K562 (cell line): ENCODE data around the gene FGF1.

Source experiments
- CREB1 ChIP-seq, 2 experiments: sonication (generic) in 1 of 2; formaldehyde crosslinking in 1 of 2; IDR thresholded peaks; 2 replicates each; pipeline versions ENCODE4 v1.6.1 to v1.8.0; 2012 to 2022; ENCODE audit warnings: inconsistent platforms in 1 of 2, mild to moderate bottlenecking in 1 of 2, missing genetic modification reagents in 1 of 2, moderate library complexity in 1 of 2
- FOXK1 ChIP-seq: sonication (generic); formaldehyde crosslinking; IDR thresholded peaks from 2 replicates; pipeline ENCODE4 v1.8.0; 2022; ENCODE audit warnings: missing genetic modification reagents, mild to moderate bottlenecking, borderline replicate concordance
- GTF2F1 ChIP-seq: IDR thresholded peaks from 2 replicates; pipeline ENCODE4 v1.6.1; 2011; ENCODE audit warnings: low read depth, low read length, improper control_type of control experiment
- JUND ChIP-seq, 2 experiments: IDR thresholded peaks; 2 replicates in 1 of 2; 3 replicates in 1 of 2; pipeline ENCODE4 v1.6.1; 2011; ENCODE audit warnings: borderline replicate concordance in 2 of 2, low read depth in 2 of 2, low read length in 2 of 2, improper control_type of control experiment in 1 of 2, missing biosample characterization in 1 of 2, missing genetic modification characterization in 1 of 2, missing genetic modification reagents in 1 of 2
- KDM1A ChIP-seq, 2 experiments: fragments of 450-650 bp; IDR thresholded peaks; 2 replicates each; pipeline ENCODE4 v1.6.1; 2016; ENCODE audit warnings: mild to moderate bottlenecking in 2 of 2
- POLR2AphosphoS2 ChIP-seq: IDR thresholded peaks from 2 replicates; pipeline ENCODE4 v1.6.1; 2012; ENCODE audit warnings: low read length, improper control_type of control experiment
- ZC3H11A ChIP-seq: IDR thresholded peaks from 2 replicates; pipeline ENCODE4 v1.6.1; 2012; ENCODE audit warnings: low read depth, low read length, improper control_type of control experiment
- ZNF253 ChIP-seq: fragments of 250-450 bp; sonication (Bioruptor Pico); conservative IDR thresholded peaks from 2 replicates; pipeline ENCODE4 v1.6.1; 2021; ENCODE audit warnings: mild to moderate bottlenecking
- ZNF282 ChIP-seq: sonication (generic); formaldehyde crosslinking; IDR thresholded peaks from 2 replicates; pipeline ENCODE4 v1.8.1; 2023; ENCODE audit warnings: missing genetic modification reagents
- TF ChIP-seq, protein P1 (sequence below), 2 experiments: fragments of 450-650 bp; formaldehyde crosslinking in 1 of 2; IDR thresholded peaks; 2 replicates each; pipeline versions ENCODE4 v1.4.0 to v1.6.1; 2014 to 2020; ENCODE audit warnings: mild to moderate bottlenecking in 2 of 2, borderline replicate concordance in 1 of 2, low read depth in 1 of 2
- TF ChIP-seq, protein P2 (sequence below), 2 experiments: fragments of 450-650 bp in 1 of 2; sonication (generic) in 1 of 2; formaldehyde crosslinking; conservative IDR thresholded peaks; 2 replicates each; pipeline versions ENCODE4 v1.4.0 to v1.8.1; 2020 to 2022; ENCODE audit warnings: mild to moderate bottlenecking in 1 of 2, missing genetic modification reagents in 1 of 2
- TF ChIP-seq, protein P3 (sequence below): fragments of 450-650 bp; formaldehyde crosslinking; IDR thresholded peaks from 2 replicates; pipeline ENCODE4 v1.4.0; 2022; ENCODE audit warnings: missing genetic modification characterization

DNA sequence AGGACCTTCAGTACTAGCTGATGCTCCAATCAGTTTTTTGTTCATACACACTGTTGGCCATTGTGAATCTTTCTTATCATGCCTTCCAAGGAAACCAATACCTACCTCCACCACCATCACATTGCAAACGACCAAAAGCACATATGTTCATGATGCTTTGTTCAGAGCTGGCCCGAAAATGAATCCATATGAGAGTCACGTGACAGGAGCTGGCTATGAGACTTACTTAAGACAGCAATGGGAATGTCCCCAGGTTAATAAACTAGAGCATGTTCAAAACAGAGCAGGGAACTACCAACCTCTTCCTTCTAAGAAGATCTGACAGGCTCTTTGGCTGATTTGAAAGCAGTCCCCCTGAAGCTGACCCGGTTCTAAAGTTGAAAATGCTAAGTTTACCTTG is 93.5 kb downstream of the FGF1 start:
- no peak for TF ChIP-seq JUND (IDR thresholded peaks at IDR 0.05; ENCODE audit: borderline replicate concordance, low read depth, low read length)
- TF ChIP-seq JUND (tag; IDR thresholded peaks at IDR 0.05; ENCODE audit: borderline replicate concordance, low read depth, low read length), result no peak
- TF ChIP-seq ZC3H11A, result no peak
- TF ChIP-seq, protein P1, sequence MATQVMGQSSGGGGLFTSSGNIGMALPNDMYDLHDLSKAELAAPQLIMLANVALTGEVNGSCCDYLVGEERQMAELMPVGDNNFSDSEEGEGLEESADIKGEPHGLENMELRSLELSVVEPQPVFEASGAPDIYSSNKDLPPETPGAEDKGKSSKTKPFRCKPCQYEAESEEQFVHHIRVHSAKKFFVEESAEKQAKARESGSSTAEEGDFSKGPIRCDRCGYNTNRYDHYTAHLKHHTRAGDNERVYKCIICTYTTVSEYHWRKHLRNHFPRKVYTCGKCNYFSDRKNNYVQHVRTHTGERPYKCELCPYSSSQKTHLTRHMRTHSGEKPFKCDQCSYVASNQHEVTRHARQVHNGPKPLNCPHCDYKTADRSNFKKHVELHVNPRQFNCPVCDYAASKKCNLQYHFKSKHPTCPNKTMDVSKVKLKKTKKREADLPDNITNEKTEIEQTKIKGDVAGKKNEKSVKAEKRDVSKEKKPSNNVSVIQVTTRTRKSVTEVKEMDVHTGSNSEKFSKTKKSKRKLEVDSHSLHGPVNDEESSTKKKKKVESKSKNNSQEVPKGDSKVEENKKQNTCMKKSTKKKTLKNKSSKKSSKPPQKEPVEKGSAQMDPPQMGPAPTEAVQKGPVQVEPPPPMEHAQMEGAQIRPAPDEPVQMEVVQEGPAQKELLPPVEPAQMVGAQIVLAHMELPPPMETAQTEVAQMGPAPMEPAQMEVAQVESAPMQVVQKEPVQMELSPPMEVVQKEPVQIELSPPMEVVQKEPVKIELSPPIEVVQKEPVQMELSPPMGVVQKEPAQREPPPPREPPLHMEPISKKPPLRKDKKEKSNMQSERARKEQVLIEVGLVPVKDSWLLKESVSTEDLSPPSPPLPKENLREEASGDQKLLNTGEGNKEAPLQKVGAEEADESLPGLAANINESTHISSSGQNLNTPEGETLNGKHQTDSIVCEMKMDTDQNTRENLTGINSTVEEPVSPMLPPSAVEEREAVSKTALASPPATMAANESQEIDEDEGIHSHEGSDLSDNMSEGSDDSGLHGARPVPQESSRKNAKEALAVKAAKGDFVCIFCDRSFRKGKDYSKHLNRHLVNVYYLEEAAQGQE (IDR thresholded peaks at IDR 0.05; ENCODE audit: borderline replicate concordance), result no peak
- TF ChIP-seq, protein P1 (CRISPR knock-in tag; IDR thresholded peaks at IDR 0.05; ENCODE audit: low read depth), result no peak
- TF ChIP-seq ZNF282 (CRISPR knock-in tag), result no peak
- TF ChIP-seq, protein P2, sequence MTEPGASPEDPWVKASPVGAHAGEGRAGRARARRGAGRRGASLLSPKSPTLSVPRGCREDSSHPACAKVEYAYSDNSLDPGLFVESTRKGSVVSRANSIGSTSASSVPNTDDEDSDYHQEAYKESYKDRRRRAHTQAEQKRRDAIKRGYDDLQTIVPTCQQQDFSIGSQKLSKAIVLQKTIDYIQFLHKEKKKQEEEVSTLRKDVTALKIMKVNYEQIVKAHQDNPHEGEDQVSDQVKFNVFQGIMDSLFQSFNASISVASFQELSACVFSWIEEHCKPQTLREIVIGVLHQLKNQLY (CRISPR knock-in tag; conservative IDR thresholded peaks at IDR 0.05), result no peak
- no peak for TF ChIP-seq GTF2F1
- TF ChIP-seq KDM1A (IDR thresholded peaks at IDR 0.05), result no peak
- no peak for TF ChIP-seq FOXK1 (CRISPR knock-in tag)
- no peak for TF ChIP-seq CREB1 (IDR thresholded peaks at IDR 0.05)
- TF ChIP-seq CREB1 (CRISPR knock-in tag; IDR thresholded peaks at IDR 0.05), result no peak
- TF ChIP-seq ZNF253 (CRISPR knock-in tag), result no peak
- TF ChIP-seq, protein P3, sequence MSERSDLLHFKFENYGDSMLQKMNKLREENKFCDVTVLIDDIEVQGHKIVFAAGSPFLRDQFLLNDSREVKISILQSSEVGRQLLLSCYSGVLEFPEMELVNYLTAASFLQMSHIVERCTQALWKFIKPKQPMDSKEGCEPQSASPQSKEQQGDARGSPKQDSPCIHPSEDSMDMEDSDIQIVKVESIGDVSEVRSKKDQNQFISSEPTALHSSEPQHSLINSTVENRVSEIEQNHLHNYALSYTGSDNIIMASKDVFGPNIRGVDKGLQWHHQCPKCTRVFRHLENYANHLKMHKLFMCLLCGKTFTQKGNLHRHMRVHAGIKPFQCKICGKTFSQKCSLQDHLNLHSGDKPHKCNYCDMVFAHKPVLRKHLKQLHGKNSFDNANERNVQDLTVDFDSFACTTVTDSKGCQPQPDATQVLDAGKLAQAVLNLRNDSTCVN (CRISPR knock-in tag), result no peak
- no peak for TF ChIP-seq POLR2AphosphoS2
